HG03175 (cell line): ENCODE data around the gene MEF2A.

ENCODE experiments used
- ATAC-seq: cut with Tn5 transposase; IDR thresholded peaks from one replicate; pipeline ENCODE4 v1.9.1; 2021; ENCODE audit warnings: mild to moderate bottlenecking, moderate library complexity; ENCODE audit not compliant: unreplicated experiment

Gene MEF2A

DNA sequence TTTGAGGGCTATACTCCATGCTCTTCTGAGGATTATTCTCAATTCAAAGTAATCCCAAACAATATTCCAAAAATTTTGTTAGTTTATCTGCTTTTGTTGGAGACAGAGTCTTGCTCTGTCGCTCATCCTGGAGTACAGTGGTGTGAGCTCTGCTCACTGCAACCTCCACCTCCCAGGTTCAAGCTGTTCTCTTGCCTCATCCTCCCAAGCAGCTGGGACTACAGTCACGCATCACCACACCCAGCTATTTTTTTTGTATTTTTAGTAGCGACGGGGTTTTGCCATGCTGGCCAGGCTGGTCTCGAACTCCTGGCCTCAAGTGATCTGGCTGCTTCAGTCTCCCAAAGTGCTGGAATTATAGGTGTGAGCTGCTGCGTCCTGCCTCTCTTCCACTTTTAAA lies 39.1 kb downstream of the MEF2A start:
- ATAC-seq: no peak

DNA sequence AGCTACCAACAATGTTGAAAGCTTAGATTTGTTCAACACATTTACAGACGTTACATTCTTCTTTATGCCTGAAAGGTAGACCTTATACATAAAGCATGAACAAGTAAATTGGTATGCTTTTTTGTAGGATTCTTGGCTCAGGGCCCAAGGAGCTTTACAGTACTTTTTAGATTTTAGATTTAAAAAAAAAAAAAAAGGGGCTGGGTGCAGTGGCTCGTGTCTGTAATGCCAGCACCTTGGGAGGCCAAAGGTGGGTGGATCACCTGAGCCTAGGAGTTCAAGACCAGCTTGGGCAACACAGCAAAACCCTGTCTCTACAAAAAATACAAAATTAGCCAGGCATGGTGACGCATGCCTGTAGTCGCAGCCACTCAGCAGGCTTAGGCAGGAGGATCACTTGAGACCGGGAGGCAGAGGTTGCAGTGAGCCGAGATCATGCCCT lies 39.7 kb downstream of the MEF2A start:
- no peak for ATAC-seq

GRCh38 chr15:99605990-99606389 lies 40.2 kb downstream of the MEF2A start:
- no peak for ATAC-seq

DNA sequence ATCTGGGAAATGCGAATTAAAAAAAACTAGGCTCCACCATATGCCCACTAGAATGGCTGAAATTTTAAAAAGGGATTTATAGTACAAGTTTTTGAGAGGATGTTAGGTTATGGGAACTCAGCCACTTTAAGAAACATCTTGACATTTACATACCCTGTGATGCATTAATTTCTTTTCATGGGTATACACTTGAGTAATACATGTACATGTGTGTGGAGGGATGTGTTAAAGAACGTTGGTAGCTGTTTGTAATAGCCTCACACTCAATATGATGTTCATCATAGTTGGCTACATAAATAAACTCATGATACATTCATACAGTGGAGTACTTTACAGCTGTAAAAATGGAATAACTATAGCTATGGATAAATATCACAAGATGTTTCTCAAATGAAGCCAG lies 40.9 kb downstream of the MEF2A start:
- ATAC-seq: no peak

DNA sequence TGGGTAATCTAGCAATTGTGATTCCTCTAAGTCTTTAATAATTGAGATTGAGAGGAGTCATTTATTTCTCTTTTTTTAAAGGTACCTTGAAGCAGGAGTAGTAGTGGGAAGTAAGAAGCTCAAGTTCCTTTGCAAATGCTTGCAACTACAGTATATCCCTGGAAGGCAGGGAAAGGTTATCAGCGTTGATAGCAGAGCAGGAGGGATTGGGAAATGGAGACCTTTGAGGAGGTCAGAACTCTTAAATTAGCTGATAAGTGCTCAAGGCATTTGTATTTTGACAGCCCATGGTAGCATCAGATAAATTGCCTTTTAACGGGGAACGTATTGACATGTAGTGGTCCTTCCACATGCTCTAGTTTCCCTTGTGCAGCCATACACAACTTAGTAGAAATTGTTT lies 47.7 kb downstream of the MEF2A start:
- no peak for ATAC-seq

DNA sequence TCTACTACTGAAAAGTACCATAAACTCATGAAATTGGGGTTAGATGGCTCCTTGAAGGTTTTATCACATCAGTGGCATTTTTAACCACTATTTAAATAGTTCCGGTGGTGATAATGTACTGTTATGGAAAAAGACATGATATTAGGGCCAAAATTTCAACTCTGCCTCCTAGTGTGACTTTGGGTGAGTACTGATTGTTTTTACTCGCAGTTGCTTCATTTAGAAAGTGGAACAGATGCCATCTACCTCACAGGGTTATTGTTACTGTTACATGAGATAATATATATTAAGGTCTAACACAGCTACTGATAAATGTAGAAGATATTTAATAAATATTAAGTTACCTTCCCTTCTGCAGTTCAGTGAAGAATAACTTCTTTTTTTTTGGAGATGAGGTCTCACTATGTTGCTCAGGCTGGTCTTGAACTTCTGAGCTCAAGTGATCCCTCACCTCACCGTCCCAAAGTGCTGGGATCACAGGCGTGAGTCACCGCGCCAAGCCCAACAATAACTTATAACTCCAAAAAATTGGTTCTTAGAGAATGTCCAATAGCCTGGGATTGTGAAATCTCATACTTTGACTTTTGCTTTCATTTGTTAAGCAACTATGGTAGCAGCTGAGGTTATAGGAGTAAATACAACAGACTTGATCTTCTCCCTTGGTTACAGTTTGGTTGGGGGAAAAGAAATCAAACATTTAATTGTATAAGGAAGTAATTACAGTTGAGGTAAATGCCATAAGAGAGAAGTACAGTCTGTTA lies 48.3 kb downstream of the MEF2A start:
- peak; percentile 39 for ATAC-seq

GRCh38 chr15:99614749-99615288 lies 49.0 kb downstream of the MEF2A start:
- peak; percentile 33 for ATAC-seq

GRCh38 chr15:99615460-99615859 lies 49.7 kb downstream of the MEF2A start:
- ATAC-seq: no peak

DNA sequence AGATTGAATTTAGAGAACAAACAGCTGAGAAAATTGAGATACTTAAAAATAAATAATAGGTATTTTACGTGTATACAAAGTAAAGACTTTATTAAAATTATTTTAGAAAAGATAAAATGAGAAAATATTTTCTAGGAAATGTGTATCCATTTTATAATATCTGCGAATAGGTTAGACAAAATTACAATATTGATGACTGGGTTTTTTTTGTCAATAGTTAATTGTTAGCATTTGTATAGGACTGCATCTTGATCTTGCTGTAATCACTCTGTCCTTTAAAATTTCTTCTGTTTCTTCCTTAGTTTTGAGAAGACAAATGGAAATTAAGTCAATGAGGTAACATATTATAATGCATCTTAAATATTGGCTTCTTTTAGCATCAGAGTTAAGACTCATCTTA lies 50.3 kb downstream of the MEF2A start:
- no peak for ATAC-seq

GRCh38 chr15:99616773-99617342 lies 51.1 kb downstream of the MEF2A start:
- ATAC-seq: no peak

DNA sequence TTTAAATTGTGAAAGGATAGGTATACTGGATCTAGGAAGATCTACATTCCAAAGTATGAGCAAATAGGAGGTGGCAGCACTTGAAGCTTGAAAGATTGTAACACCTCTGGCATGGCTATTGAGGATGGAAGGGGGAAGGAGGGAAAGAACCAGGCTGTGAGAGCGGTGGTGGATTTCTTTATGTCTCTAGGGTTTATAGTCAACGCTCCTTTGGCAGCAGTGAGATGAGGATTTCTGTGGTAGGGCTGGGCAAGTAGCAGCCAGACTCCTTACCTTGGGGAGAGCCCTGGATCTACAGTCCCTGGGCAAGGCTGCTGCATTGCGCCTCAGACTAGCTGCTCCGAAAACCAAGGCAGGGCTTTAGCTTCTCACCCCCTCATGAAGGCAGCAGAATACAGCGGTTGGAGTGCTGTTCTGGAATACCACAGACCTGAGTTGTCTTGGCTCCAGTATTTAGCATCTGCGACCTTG lies 53.2 kb downstream of the MEF2A start:
- no peak for ATAC-seq

DNA sequence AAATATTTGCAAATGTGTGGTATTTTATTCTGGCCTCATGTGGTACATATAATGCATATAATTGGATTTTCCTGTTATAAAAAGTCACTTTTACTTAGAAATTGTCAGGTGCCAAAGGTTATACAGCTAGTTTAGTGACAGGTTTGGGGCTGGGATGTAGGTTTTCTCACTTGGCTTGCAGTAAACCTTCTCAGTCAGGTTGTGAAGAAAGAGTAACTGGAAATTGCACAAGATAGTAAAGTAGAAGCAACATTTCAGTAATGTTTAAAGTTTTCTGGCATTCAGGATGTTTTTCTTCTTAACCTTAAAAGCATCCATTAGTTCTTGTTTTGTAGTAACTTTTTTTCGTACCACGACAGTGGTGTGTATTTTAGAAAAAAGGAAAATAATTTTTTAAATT lies 53.9 kb downstream of the MEF2A start:
- ATAC-seq: no peak

- ATAC-seq: no peak
Measured at GRCh38 chr15:99620178-99620577, 54.4 kb downstream of the MEF2A start.

DNA sequence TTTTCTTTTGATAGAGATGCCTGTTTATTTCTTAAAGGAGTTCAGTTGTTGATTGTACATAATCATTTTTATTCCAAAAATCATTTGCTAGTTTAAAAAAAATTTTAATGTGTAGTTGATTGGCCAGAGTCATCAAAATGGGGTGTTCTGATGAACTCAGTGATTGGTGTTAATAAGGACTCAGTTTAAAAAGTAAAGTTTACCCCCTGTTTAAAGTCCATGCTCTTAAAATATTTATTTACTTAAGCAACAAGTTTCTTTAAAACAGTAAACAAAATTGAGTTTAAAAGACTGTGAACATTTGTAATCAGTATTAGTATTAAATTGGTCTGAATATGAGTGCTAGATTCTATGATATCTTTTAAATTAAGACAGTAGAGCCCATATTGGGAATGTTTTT lies 56.0 kb downstream of the MEF2A start:
- ATAC-seq: no peak

DNA sequence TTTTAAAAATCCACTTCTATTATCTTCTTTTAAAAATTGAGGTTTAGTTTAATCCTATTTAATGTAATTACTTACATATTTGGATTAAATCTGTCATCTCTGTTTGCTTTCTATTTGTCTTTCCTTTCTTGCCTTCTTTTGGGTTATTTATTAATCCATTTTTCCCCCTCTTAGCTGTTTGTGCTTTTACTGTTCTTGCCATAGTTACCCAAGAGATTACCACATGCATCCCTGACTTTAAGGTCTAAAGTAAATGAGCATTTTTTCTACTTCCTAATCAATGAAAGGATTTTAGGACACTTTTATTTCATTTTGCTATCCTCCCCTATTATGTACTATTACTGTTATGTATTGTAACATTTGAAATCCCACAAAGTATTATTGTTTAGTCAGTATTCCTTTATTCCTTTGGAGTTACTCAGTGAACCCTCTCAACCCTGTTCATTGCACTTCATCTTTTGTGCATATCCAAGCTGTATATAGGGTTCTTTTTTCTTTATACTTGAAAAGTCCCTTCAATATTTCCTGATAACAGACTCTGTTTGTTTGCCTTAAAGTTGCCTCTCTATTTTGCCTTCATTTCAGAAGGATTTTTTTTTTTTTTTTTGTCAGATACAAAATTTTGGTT lies 62.7 kb downstream of the MEF2A start:
- no peak for ATAC-seq

- ATAC-seq: no peak
Measured at GRCh38 chr15:99630607-99631131, 64.9 kb downstream of the MEF2A start.

GRCh38 chr15:99631255-99631654 lies 65.5 kb downstream of the MEF2A start:
- ATAC-seq: peak; percentile 88

- no peak for ATAC-seq
Measured at GRCh38 chr15:99632521-99632920, 66.7 kb downstream of the MEF2A start.

DNA sequence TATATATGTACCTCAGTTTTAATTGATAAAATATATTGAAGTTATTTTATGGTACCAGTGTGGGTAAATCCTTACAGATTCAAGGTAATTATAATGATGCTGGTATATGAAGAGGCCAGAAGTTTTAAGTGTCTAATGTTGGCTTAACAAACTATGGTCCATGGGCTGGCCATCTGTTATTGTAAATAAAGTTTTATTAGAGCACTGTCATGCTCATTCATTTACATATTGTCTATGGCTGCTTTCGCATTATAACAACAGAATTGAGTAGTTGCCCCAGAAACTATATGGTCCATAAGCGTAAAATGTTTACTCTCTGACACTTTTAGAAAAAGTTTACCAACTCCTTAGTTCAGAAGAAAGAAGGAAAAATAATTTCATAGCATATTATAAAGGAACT lies 67.9 kb downstream of the MEF2A start:
- no peak for ATAC-seq

- ATAC-seq: no peak
Measured at GRCh38 chr15:99634576-99634975, 68.8 kb downstream of the MEF2A start.

DNA sequence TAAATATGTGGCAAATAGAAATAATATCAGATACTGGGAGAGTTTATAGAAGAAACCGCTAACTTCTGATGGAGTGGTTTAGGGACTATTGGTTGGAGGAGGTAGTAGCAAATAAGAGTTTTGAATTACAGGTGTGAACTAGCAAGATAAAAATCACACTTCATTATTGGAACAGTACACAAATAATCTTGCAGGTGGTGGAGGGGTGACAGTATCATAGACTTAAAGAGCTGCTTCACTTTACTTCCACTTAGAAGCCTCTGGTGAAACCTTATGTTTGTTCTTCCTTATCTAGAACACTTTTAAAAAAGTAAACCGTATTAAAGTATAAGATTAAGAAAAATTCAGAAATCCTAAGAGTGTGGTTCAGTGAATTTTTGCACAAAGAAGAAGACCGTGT lies 69.4 kb downstream of the MEF2A start:
- ATAC-seq: no peak

GRCh38 chr15:99635794-99636193 lies 70.0 kb downstream of the MEF2A start:
- ATAC-seq: peak; percentile 48
